Thyroid gland (tissue), 4 donors: ENCODE results near the gene RNF19B.

Experiments used
- POLR2A ChIP-seq, 2 donors: fragments of 450-650 bp; IDR thresholded peaks; one replicate each; pipeline ENCODE4 v1.6.1; 2017; ENCODE audit warnings: antibody characterized with exemption in 2 of 2, mild to moderate bottlenecking in 2 of 2, moderate library complexity in 1 of 2
- TF ChIP-seq, protein P1 (sequence below), 6 experiments: fragments of 200-600 bp in 3 of 6; fragments of 450-650 bp in 3 of 6; sonication (generic) in 3 of 6; IDR thresholded peaks; one replicate each; pipeline ENCODE4 v1.5.1; 2016 to 2019; ENCODE audit warnings: antibody characterized with exemption in 6 of 6, mild to moderate bottlenecking in 2 of 6, inconsistent platforms in 1 of 6, moderate library complexity in 1 of 6

GRCh38 chr1:32967888-32968568 is 3.4 kb upstream of the RNF19B start:
- TF ChIP-seq, protein P1, sequence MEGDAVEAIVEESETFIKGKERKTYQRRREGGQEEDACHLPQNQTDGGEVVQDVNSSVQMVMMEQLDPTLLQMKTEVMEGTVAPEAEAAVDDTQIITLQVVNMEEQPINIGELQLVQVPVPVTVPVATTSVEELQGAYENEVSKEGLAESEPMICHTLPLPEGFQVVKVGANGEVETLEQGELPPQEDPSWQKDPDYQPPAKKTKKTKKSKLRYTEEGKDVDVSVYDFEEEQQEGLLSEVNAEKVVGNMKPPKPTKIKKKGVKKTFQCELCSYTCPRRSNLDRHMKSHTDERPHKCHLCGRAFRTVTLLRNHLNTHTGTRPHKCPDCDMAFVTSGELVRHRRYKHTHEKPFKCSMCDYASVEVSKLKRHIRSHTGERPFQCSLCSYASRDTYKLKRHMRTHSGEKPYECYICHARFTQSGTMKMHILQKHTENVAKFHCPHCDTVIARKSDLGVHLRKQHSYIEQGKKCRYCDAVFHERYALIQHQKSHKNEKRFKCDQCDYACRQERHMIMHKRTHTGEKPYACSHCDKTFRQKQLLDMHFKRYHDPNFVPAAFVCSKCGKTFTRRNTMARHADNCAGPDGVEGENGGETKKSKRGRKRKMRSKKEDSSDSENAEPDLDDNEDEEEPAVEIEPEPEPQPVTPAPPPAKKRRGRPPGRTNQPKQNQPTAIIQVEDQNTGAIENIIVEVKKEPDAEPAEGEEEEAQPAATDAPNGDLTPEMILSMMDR (IDR thresholded peaks at IDR 0.05): no peak
- TF ChIP-seq POLR2A (IDR thresholded peaks at IDR 0.05): no peak
